Lower lobe of right lung (tissue), 2 donors: ENCODE measurements around the gene TM7SF3. TPM values are rescaled to one million over a fixed set of nuclear protein-coding genes. Genes with fewer than 3 reads are reported as not detected.
"Not testable (repeated sequence)": the region's sequence is repeated elsewhere in the genome, so short reads cannot be mapped to it uniquely, and the experiment has no call there.

Experiments used
- ATAC-seq, 2 donors: fragments of 200-7000 bp; cut with Tn5 transposase; one replicate each; pipeline ENCODE4 v1.9.1; 2020 to 2022; ENCODE audit warnings: mild to moderate bottlenecking in 2 of 2, moderate library complexity in 2 of 2
- DNase-seq: peaks from one replicate; pipeline ENCODE4 v3.0.0-alpha.2; 2020
- H3K27ac ChIP-seq: fragments of 200-600 bp; one replicate; pipeline ENCODE4 v1.8.0; 2022
- H3K27me3 ChIP-seq: fragments of 200-600 bp; one replicate; pipeline ENCODE4 v1.8.0; 2022; ENCODE audit warnings: low read depth
- H3K36me3 ChIP-seq: fragments of 200-600 bp; one replicate; pipeline ENCODE4 v1.8.0; 2022; ENCODE audit warnings: mild to moderate bottlenecking
- H3K4me1 ChIP-seq: fragments of 200-600 bp; one replicate; pipeline ENCODE4 v1.8.0; 2022
- H3K4me3 ChIP-seq: fragments of 200-600 bp; one replicate; pipeline ENCODE4 v1.8.0; 2022; ENCODE audit warnings: mild to moderate bottlenecking
- H3K9me3 ChIP-seq: fragments of 200-600 bp; one replicate; pipeline ENCODE4 v1.8.0; 2022
- intact Hi-C: fragments of 100-400 bp; cut with DNase I; formaldehyde crosslinking; loops from one replicate; pipeline ENCODE4 v1.11.0; 2022
- total RNA-seq: library from RNA; stranded (reverse); fragmentation: NEBNext Ultra II Directional; extraction: Animal tissue kit (Norgen Biotek cat#: 25700); gene quantifications from one replicate; pipeline ENCODE4 v1.2.1, GENCODE V29; 2021
- TF ChIP-seq, protein P1 (sequence below): fragments of 200-600 bp; IDR thresholded peaks from one replicate; pipeline ENCODE4 v1.8.0; 2022; ENCODE audit warnings: antibody characterized with exemption, mild to moderate bottlenecking
- donor health status: DM: no; HTN: yes; CAD: no; lungs with severe emphysema.

Gene TM7SF3
- total RNA-seq, 1 donor from 2014 or later, result 70.9 TPM

DNA sequence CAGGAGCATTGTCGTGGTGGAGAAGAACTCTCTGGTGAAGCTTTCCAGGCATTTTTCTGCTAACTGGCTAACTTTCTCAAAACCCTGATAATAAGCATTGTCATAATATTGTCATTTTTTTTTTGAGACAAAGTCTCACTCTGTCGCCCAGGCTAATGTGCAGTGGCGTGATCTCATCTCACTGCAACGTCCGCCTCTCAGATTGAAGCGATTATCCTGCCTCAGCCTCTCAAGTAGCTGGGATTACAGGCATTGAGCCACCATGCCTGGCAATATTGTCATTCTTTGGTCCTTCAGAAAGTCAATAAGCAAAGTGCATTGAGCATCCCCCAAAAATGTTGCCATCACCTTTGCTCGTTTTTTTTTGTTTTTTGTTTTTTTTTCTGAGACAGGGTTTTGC, 41.8 kb upstream of the TM7SF3 start:
- no peaks in the 10 kb centered on the region for H3K9me3 ChIP-seq
- ATAC-seq (no peak), DNase-seq (no peak)
- H3K4me3 ChIP-seq, result no peak overlapping the region
- no peak overlapping the region for H3K27ac ChIP-seq
- no peaks in the 10 kb centered on the region for H3K27me3 ChIP-seq
- TF ChIP-seq, protein P1, sequence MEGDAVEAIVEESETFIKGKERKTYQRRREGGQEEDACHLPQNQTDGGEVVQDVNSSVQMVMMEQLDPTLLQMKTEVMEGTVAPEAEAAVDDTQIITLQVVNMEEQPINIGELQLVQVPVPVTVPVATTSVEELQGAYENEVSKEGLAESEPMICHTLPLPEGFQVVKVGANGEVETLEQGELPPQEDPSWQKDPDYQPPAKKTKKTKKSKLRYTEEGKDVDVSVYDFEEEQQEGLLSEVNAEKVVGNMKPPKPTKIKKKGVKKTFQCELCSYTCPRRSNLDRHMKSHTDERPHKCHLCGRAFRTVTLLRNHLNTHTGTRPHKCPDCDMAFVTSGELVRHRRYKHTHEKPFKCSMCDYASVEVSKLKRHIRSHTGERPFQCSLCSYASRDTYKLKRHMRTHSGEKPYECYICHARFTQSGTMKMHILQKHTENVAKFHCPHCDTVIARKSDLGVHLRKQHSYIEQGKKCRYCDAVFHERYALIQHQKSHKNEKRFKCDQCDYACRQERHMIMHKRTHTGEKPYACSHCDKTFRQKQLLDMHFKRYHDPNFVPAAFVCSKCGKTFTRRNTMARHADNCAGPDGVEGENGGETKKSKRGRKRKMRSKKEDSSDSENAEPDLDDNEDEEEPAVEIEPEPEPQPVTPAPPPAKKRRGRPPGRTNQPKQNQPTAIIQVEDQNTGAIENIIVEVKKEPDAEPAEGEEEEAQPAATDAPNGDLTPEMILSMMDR, result no peak
- no peaks in the 10 kb centered on the region for H3K4me1 ChIP-seq
- intact Hi-C loops, result no loop called here
- H3K36me3 ChIP-seq, result no peaks in the 10 kb centered on the region

DNA sequence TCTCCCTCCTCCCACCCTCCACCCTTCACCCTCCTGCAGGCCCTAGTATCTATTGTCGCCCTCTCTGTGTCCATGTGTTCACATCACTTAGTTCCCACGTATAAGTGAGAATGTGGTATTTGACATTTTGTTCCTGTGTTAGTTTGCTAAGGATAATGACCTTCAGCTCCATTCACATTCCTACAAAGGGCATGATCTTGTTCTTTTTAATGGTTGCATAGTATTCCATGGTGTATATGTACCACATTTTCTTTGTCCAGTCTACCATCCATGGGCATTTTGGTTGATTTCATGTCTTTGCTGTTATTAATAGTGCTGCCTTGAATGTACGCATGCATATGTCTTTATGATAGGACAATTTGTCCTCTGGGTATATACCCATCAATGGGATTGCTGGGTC, 38.6 kb upstream of the TM7SF3 start:
- TF ChIP-seq, protein P1, result no peak
- Histone ChIP-seq H3K27me3 (no peaks in the 10 kb centered on the region), H3K27ac (no peak overlapping the region), H3K36me3 (no peaks in the 10 kb centered on the region), H3K4me1 (no peaks in the 10 kb centered on the region), H3K9me3 (no peaks in the 10 kb centered on the region), H3K4me3 (no peak overlapping the region)
- ATAC-seq (no peak), DNase-seq (no peak)
- intact Hi-C loops, result no loop called here

DNA sequence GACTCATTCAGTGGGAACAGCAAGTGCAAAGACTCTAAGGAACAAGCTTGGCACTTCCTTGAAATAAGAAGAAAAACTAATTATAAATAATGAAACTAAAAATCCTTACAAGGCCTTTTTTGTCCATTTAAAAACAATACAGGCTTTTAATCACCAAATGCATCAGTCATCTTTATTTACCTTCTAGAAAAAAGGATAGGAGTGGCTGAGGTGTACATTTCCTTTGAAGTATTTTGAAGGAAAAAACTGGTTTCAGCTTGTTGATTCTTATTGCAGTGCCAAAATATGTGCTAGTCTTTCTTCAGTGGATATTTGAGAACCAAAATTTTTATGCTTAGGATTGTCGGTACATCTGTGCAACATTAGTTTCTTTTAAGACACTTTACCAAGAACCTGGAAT, 38.0 kb upstream of the TM7SF3 start:
- Histone ChIP-seq H3K27ac (no peak overlapping the region), H3K4me1 (no peaks in the 10 kb centered on the region), H3K9me3 (no peaks in the 10 kb centered on the region), H3K4me3 (no peak overlapping the region), H3K27me3 (no peaks in the 10 kb centered on the region), H3K36me3 (no peaks in the 10 kb centered on the region)
- DNase-seq (no peak), ATAC-seq (no peak)
- TF ChIP-seq, protein P1, result no peak
- intact Hi-C loops, result no loop called here

DNA sequence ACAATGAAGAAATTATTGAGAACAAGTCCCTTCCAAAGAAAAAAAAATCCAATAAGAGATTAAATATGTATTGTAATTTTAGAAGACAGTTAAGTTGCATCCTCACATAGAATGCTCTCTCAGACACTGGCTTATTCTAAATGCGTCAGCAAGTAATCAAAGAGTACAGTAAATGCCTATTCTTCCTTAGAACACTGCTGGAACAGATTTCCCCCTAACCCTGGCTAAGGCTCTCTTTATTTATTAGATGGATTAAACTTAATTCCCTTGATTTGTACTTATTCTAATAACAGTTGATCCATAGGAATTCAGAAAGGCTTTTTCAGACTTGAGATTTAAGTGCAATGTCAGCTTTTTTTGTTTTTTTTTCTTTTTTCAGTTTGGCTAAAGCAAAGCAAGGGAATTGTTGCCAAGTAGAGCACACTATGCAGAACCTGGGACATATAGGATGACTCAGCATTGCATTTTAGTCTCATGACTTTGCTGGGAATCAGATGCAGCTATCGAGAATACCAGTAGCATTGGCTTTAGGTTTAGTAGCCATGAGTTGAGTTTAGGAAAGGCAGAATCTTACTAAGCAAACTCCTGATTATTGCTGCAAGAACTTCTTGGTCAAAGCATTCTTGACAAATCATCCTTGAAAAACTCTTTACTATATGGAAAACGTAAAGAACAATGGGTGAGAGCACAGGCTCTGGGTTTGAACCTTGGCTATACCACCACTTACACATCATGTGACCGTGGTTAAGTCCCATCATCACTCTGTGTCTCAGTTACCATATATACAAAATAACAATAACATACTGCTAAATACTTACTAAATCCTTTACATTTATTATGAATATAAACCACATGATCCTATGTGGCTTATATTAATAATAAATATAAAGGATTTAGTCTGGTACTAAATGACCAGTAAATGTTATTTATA, 34.9 kb upstream of the TM7SF3 start:
- Histone ChIP-seq H3K9me3 (no peaks in the 10 kb centered on the region), H3K27me3 (no peaks in the 10 kb centered on the region), H3K4me1 (no peaks in the 10 kb centered on the region), H3K4me3 (no peak overlapping the region), H3K36me3 (no peaks in the 10 kb centered on the region), H3K27ac (no peak overlapping the region)
- no peak for DNase-seq
- intact Hi-C loops, result no loop called here
- TF ChIP-seq, protein P1, result no peak
- no peak for ATAC-seq

DNA sequence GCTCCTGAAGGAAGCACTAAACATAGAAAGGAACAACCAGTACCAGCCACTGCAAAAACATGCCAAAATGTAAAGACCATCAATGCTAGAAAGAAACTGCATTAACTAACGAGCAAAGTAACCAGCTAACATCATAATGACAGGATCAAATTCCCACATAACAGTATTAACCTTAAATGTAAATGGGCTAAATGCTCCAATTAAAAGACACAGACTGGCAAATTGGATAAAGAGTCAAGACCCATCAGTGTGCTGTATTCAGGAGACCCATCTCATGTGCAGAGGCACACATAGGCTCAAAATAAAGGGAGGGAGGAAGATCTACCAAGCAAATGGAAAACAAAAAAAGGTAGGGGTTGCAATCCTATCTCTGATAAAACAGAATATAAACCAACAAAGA, 27.8 kb upstream of the TM7SF3 start:
- H3K9me3 ChIP-seq, H3K36me3 ChIP-seq, ATAC-seq, H3K27me3 ChIP-seq, H3K27ac ChIP-seq, intact Hi-C loops, DNase-seq, H3K4me3 ChIP-seq, H3K4me1 ChIP-seq: not testable (repeated sequence)

DNA sequence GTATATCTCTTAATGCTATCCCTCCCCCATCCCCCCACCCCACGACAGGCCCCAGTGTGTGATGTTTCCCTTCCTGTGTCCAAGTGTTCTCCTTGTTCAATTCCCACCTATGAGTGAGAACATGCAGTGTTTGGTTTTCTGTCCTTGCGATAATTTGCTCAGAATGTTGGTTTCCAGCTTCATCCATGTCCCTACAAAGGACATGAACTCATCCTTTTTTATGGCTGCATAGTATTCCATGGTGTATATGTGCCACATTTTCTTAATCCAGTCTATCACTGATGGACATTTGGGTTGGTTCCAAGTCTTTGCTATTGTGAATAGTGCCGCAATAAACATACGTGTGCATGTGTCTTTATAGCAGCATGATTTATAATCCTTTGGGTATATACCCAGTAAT, 26.5 kb upstream of the TM7SF3 start:
- H3K4me1 ChIP-seq, H3K36me3 ChIP-seq, H3K27me3 ChIP-seq, intact Hi-C loops, H3K4me3 ChIP-seq, H3K27ac ChIP-seq, H3K9me3 ChIP-seq, ATAC-seq, DNase-seq: not testable (repeated sequence)
